Bronchial epithelial cell (primary cell): Measurements from ENCODE around the gene ORM2. TPM values are rescaled to one million over a fixed set of nuclear protein-coding genes. Genes with fewer than 3 reads are reported as not detected.

Source experiments
- DNase-seq: peaks from one replicate; pipeline ENCODE4 v3.0.0-alpha.2; 2010; ENCODE audit warnings: low read depth
- FAIRE-seq: peaks from 2 replicates; lab custom pipeline; 2011; peaks lifted over from hg19 to GRCh38; lab: Jason Lieb, UNC
- H3K27me3 ChIP-seq: 2 replicates; pipeline ENCODE4 v1.5.1; 2011; ENCODE audit warnings: low read length; ENCODE audit not compliant: control insufficient read depth, insufficient read depth
- H3K36me3 ChIP-seq: 2 replicates; pipeline ENCODE4 v1.5.1; 2011; ENCODE audit warnings: low read length; ENCODE audit not compliant: control insufficient read depth, insufficient read depth
- H3K4me3 ChIP-seq: 2 replicates; pipeline ENCODE4 v1.5.1; 2011; ENCODE audit warnings: mild to moderate bottlenecking, low read depth, low read length, control low read depth
- total RNA-seq: library from RNA; depleted of rRNA; stranded (reverse); fragments of >200 nt; gene quantifications from 2 replicates; pipeline ENCODE4 v1.2.1, GENCODE V29; 2014
- TF ChIP-seq, protein P1 (sequence below): IDR thresholded peaks from 2 replicates; pipeline ENCODE4 v1.5.1; 2011; ENCODE audit warnings: mild to moderate bottlenecking, moderate library complexity, low read length, control low read depth, inconsistent platforms; ENCODE audit not compliant: insufficient read depth, severe bottlenecking

The ORM2 gene
- total RNA-seq, 1 donor from 2014 or later, result not detected

DNA sequence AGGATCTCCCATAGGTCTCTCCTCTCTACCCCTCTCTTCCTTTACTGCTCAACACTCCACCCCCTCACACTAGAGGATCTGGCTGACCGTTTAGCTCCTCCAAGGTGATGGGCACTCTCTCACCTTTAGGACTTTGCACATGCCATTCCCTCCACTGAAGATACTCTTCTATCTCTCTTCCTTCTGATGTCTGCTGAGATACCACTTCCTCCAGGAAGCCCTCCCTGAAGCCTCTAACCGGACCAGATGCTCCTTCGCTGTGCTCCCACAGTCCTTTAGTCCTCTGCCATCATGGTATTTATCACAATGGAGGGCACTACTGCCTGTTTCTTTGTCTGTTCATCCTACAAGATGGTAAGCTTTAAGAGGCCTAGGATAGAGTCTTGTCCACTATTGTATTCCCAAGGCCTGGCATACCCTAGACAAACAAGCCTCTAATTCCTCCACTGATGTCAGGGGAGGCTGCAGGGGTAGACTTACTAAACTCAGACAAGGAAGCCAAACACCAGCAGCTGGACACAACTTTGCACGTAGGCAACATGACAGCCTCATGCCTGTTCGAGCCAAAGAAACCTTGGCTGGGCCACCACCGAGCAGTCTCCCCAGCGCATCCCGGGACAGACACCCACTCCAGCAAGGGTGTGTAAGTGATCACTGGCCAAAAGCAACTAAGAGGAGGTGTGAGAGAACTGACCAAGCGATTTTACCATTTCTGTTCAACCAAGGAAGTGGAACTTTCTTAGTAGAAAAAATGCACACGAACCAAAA lies 20.2 kb downstream of the ORM2 start:
- H3K36me3 ChIP-seq, result peaks cover 4% of the 10 kb centered on the region
- TF ChIP-seq, protein P1, sequence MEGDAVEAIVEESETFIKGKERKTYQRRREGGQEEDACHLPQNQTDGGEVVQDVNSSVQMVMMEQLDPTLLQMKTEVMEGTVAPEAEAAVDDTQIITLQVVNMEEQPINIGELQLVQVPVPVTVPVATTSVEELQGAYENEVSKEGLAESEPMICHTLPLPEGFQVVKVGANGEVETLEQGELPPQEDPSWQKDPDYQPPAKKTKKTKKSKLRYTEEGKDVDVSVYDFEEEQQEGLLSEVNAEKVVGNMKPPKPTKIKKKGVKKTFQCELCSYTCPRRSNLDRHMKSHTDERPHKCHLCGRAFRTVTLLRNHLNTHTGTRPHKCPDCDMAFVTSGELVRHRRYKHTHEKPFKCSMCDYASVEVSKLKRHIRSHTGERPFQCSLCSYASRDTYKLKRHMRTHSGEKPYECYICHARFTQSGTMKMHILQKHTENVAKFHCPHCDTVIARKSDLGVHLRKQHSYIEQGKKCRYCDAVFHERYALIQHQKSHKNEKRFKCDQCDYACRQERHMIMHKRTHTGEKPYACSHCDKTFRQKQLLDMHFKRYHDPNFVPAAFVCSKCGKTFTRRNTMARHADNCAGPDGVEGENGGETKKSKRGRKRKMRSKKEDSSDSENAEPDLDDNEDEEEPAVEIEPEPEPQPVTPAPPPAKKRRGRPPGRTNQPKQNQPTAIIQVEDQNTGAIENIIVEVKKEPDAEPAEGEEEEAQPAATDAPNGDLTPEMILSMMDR, result no peak
- no peak overlapping the region for H3K4me3 ChIP-seq

DNA sequence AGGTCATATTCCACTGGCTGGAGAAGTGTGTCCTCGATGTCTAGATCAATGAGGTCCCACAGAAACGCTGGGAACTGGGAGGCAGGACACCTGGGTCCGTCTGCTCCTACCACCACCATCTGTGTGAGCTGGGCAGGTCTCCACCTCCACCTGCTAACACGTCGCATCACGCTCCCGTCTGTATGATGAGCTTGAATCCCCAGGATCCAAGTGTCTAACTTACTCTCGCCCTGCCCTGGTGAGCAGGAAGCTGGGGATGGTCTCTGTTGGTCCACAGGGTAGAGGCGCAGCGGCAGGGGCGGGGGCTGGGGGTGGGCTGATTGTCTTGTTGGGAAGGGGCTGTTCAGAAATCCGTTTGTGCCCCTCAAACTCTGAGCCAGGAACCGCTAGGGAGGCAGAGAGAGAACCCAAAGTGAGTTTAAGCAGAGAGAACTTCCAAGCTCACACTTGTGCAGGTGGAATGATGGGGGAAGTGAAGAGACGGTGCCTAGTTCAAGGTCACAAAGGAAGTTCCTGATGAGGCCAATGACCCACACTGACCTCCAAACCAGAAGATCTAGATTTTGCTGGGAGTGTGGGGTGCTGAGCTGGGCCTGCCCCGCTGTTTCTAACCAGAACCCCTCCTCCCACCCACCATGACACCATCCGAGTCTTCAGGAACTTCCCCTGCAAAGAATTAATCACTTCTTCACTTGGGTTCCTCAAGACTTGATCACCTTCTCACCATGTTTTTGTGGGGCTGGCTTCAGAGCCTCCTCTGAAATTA lies 21.1 kb downstream of the ORM2 start:
- Histone ChIP-seq H3K27me3 (no peaks in the 10 kb centered on the region), H3K36me3 (peaks cover 5% of the 10 kb centered on the region), H3K4me3 (no peak overlapping the region)
- TF ChIP-seq, protein P1, result no peak
- FAIRE-seq (no peak), DNase-seq (no peak)

More for the DNA sequence above, 20.2 kb downstream of the ORM2 start:
- H3K27me3 ChIP-seq, result no peaks in the 10 kb centered on the region
- DNase-seq (no peak), FAIRE-seq (no peak)

- FAIRE-seq, result no peak
- no peak for DNase-seq
- no peak overlapping the region for H3K4me3 ChIP-seq
- H3K27me3 ChIP-seq, result no peaks in the 10 kb centered on the region
- TF ChIP-seq, protein P1, result no peak
- peaks cover 3% of the 10 kb centered on the region for H3K36me3 ChIP-seq
Observed at GRCh38 chr9:114351932-114352331, 22.3 kb downstream of the ORM2 start.

- TF ChIP-seq, protein P1, result no peak
- DNase-seq (no peak), FAIRE-seq (no peak)
- H3K4me3 ChIP-seq, result no peak overlapping the region
- H3K36me3 ChIP-seq, result peaks cover 19% of the 10 kb centered on the region
- H3K27me3 ChIP-seq, result no peaks in the 10 kb centered on the region
Observed at GRCh38 chr9:114355821-114356220, 26.2 kb downstream of the ORM2 start.

DNA sequence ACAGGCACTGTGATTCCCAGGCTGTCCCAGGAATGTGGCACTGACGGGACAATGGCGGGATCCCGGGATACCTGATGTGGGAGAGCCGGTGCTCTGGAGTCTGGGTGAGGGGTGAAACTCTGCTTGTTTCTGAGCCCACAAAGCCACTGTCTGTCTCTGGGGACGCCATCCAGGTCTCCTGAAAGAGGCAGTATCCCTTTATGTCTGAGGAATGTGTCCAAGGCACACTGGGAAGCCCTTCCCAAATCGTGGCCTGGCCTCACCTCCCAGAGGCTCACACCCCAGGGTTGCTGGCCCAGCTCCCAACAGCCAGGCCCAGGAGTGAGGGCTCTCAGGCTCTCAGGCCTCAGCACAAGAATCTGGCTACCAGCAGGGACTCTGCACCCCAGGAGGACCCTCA lies 27.1 kb downstream of the ORM2 start:
- Histone ChIP-seq H3K4me3 (no peak overlapping the region), H3K36me3 (peaks cover 24% of the 10 kb centered on the region)

More for the DNA sequence above, 27.1 kb downstream of the ORM2 start:
- TF ChIP-seq, protein P1, result no peak
- H3K27me3 ChIP-seq, result no peaks in the 10 kb centered on the region
- FAIRE-seq (no peak), DNase-seq (no peak)
